ENCODE results near the gene MYO3B. TPM values are rescaled to one million over a fixed set of nuclear protein-coding genes. Genes with fewer than 3 reads are reported as not detected.

The MYO3B gene
- total and polyA plus RNA-seq, 2 of the 8 experiments (the other 6 are each of a cell fraction or from before 2014, with no cell fraction given): 0.17 to 0.19 TPM

GRCh38 chr2:170587117-170587516 is 409.2 kb downstream of the MYO3B start:
- Histone ChIP-seq H3K4me1 (replicated peaks in 1 of 4; ENCODE audit: control insufficient read depth in 3 of 4, insufficient read depth in 4 of 4, low read length in 3 of 4) (peaks cover 0 to 8% (median 6%) of the 10 kb centered on the region in 4 experiments; a peak in 4 of 7 replicates), H3K4ac (replicated peaks; ENCODE audit: insufficient read length, low read depth, low read length) (no peak overlapping the region), H2BK120ac (replicated peaks; ENCODE audit: low read depth, low read length) (no peak overlapping the region), H2BK20ac (ENCODE audit: low read length) (no peak overlapping the region), H3K27ac (ENCODE audit: low read depth, low read length) (no peak overlapping the region), H4K8ac (ENCODE audit: extremely low read depth, insufficient read depth, low read length) (no peak overlapping the region), H4K5ac (ENCODE audit: insufficient read length, low read depth, low read length) (no peak overlapping the region), H3K56ac (replicated peaks; ENCODE audit: insufficient read length, low read depth, low read length) (no peak overlapping the region), H2AFZ (ENCODE audit: low read length) (no peak overlapping the region), H4K20me1 (replicated peaks in 1 of 2; ENCODE audit: control insufficient read depth in 1 of 2, insufficient read depth in 2 of 2, low read length in 2 of 2) (no peaks in the 10 kb centered on the region), H3K4me2 (ENCODE audit: insufficient read depth in 1 of 2, low read depth in 2 of 2, low read length in 2 of 2) (no peak overlapping the region), H4K91ac (replicated peaks; ENCODE audit: insufficient read length, low read length) (no peak overlapping the region), H3K4me3 (ENCODE audit: extremely low read depth in 1 of 4, insufficient read depth in 2 of 4, low read depth in 3 of 4, low read length in 4 of 4) (no peak overlapping the region), H3K18ac (ENCODE audit: extremely low read depth, low read length) (no peak overlapping the region), H3K79me1 (ENCODE audit: low read depth, low read length) (no peaks in the 10 kb centered on the region), H3K79me2 (ENCODE audit: control insufficient read depth in 1 of 2, insufficient read depth in 2 of 2, low read length in 2 of 2) (no peaks in the 10 kb centered on the region), H3K14ac (ENCODE audit: insufficient read length) (no peak overlapping the region), H3K27me3 (replicated peaks in 1 of 4; ENCODE audit: control insufficient read depth in 3 of 4, extremely low read depth in 1 of 4, insufficient read depth in 3 of 4, low read length in 3 of 4) (no peaks in the 10 kb centered on the region), H2BK5ac (ENCODE audit: low read depth, low read length) (no peak overlapping the region), H3K23me2 (ENCODE audit: low read depth, low read length) (no peaks in the 10 kb centered on the region), H2AK5ac (ENCODE audit: low read depth, low read length) (no peak overlapping the region), H3K9ac (replicated peaks in 1 of 4; ENCODE audit: extremely low read depth in 1 of 4, low read depth in 3 of 4, low read length in 3 of 4) (no peak overlapping the region), H2BK15ac (ENCODE audit: low read length) (no peak overlapping the region), H3K23ac (ENCODE audit: insufficient read length) (no peak overlapping the region), H3K9me3 (ENCODE audit: insufficient read depth in 2 of 2, low read depth in 1 of 2, low read length in 1 of 2) (no peaks in the 10 kb centered on the region), H2BK12ac (ENCODE audit: low read depth, low read length) (no peak overlapping the region), H3K36me3 (ENCODE audit: control insufficient read depth in 2 of 4, insufficient read depth in 4 of 4, low read length in 3 of 4) (no peaks in the 10 kb centered on the region)
- ChIA-PET POLR2A (ENCODE audit: partially characterized antibody) (no interaction called here), CTCF (ENCODE audit: partially characterized antibody) (no interaction called here)
- DNase-seq (ENCODE audit: low read depth in 1 of 2, low spot score in 2 of 2) (no peak), FAIRE-seq (no peak)
- WGBS, 2 experiments (ENCODE audit: extremely low coverage in 1 of 2, insufficient coverage in 1 of 2, insufficient read length in 1 of 2, insufficient replicate concordance in 2 of 2, low coverage in 1 of 2, low lambda C conversion rate in 2 of 2, missing lambda C conversion rate in 1 of 2): 91% methylated on average over 2 of the region's 2 CpGs; no CpG with 5 or more reads in 1 of the 2 experiments
- TF ChIP-seq KDM5A (IDR thresholded peaks at IDR 0.05; ENCODE audit: low read length): no peak
